ENCODE data around the gene PVRIG.

DNA sequence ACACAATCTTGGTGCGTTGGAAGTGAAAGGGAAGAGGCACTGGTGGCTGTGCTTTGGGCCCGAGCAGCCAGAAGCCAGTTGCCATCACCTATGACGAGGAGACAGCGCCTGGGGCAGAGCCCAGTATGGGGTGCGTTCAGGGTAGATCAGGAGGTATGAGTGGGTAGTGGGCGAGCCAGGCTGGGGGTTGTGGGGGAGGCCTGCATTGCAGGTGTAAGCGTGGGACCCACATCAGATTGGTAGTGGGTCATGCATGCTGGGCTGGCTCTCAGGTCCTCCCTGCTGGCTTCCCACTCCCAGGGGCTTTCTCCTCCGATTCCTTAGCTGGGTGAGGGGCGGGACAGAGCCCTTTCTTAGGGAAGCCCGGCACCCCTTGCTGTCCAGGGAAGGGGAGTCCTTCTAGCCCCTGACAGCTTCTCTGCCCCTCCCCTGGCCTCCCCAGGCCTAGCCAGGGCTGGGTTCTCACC lies 445 bp upstream of the PVRIG start:
- TF ChIP-seq, protein P1, sequence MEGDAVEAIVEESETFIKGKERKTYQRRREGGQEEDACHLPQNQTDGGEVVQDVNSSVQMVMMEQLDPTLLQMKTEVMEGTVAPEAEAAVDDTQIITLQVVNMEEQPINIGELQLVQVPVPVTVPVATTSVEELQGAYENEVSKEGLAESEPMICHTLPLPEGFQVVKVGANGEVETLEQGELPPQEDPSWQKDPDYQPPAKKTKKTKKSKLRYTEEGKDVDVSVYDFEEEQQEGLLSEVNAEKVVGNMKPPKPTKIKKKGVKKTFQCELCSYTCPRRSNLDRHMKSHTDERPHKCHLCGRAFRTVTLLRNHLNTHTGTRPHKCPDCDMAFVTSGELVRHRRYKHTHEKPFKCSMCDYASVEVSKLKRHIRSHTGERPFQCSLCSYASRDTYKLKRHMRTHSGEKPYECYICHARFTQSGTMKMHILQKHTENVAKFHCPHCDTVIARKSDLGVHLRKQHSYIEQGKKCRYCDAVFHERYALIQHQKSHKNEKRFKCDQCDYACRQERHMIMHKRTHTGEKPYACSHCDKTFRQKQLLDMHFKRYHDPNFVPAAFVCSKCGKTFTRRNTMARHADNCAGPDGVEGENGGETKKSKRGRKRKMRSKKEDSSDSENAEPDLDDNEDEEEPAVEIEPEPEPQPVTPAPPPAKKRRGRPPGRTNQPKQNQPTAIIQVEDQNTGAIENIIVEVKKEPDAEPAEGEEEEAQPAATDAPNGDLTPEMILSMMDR (conservative IDR thresholded peaks at IDR 0.05 in 1 of 2, IDR thresholded peaks at IDR 0.05 in 1 of 2; ENCODE audit: extremely low read depth in 1 of 2, insufficient read depth in 1 of 2, low read depth in 1 of 2, low read length in 2 of 2), result no peak
- TF ChIP-seq EZH2 (IDR thresholded peaks at IDR 0.05; ENCODE audit: borderline replicate concordance, low read length), result no peak

All from mammary epithelial cell (primary cell).